SU-DHL-6 (cell line): ENCODE data around the gene TMEM198.

Experiments used
- H2AFZ ChIP-seq: fragments of 200-600 bp; sonication (generic); 2 replicates; pipeline ENCODE4 v1.6.1; 2014; ENCODE audit warnings: low read depth, mild to moderate bottlenecking, moderate library complexity, mixed read lengths, antibody characterized with exemption, low read length; ENCODE audit not compliant: severe bottlenecking
- H3F3A ChIP-seq: fragments of 200-600 bp; shearing (Covaris generic); 2 replicates; pipeline ENCODE4 v1.6.0; 2016; ENCODE audit warnings: antibody characterized with exemption, mild to moderate bottlenecking; ENCODE audit not compliant: insufficient read depth
- H3K27ac ChIP-seq: fragments of 200-600 bp; sonication (generic); 2 replicates; pipeline ENCODE4 v1.5.1; 2016; ENCODE audit warnings: low read depth, mild to moderate bottlenecking, low read length, moderate library complexity, mixed read lengths
- H3K27me3 ChIP-seq: fragments of 200-600 bp; sonication (generic), shearing (Covaris generic); 2 replicates; pipeline ENCODE4 v1.6.0; 2014; ENCODE audit warnings: mild to moderate bottlenecking, low read length
- H3K36me3 ChIP-seq: fragments of 200-600 bp; sonication (generic); 2 replicates; pipeline ENCODE4 v1.6.1; 2014; ENCODE audit warnings: mild to moderate bottlenecking, low read length, mixed read lengths
- H3K4me2 ChIP-seq: fragments of 300-600, 200-600 bp; shearing (Covaris generic), sonication (generic); 2 replicates; pipeline ENCODE4 v1.6.0; 2014; ENCODE audit warnings: low read length, low read depth, mild to moderate bottlenecking; ENCODE audit not compliant: poor library complexity, severe bottlenecking
- H3K4me3 ChIP-seq: fragments of 200-600 bp; sonication (generic); 2 replicates; pipeline ENCODE4 v1.5.1; 2014; ENCODE audit warnings: antibody characterized with exemption, low read length, mild to moderate bottlenecking, mixed read lengths; ENCODE audit not compliant: insufficient read depth, poor library complexity, severe bottlenecking
- H3K79me2 ChIP-seq: fragments of 200-600 bp; sonication (generic); 2 replicates; pipeline ENCODE4 v1.6.1; 2014; ENCODE audit warnings: mild to moderate bottlenecking, low read length, moderate library complexity; ENCODE audit not compliant: insufficient read depth
- H3K9ac ChIP-seq: fragments of 200-600 bp; sonication (generic); 2 replicates; pipeline ENCODE4 v1.7.0; 2014; ENCODE audit warnings: mild to moderate bottlenecking, low read length
- H3K9me2 ChIP-seq: fragments of 200-600 bp; sonication (generic); replicated peaks from 2 replicates; pipeline ENCODE4 v1.6.1; 2014; ENCODE audit warnings: low read length; ENCODE audit not compliant: insufficient read depth
- H3K9me3 ChIP-seq: fragments of 200-600 bp; sonication (generic); 2 replicates; pipeline ENCODE4 v1.6.1; 2014; ENCODE audit warnings: low read length, mixed read lengths; ENCODE audit not compliant: insufficient read depth
- H4K20me1 ChIP-seq: fragments of 200-600 bp; sonication (generic); 2 replicates; pipeline ENCODE4 v1.6.1; 2014; ENCODE audit warnings: low read depth, mild to moderate bottlenecking, antibody characterized with exemption, low read length, moderate library complexity, mixed read lengths
- EZH2phosphoT487 ChIP-seq: fragments of 200-600 bp; sonication (generic), shearing (Covaris generic); conservative IDR thresholded peaks from 2 replicates; pipeline ENCODE4 v1.6.1; 2018; ENCODE audit warnings: mild to moderate bottlenecking, antibody characterized with exemption, low read length, moderate library complexity, mixed read lengths
- TF ChIP-seq, protein P1 (sequence below): fragments of 200-600 bp; sonication (generic); IDR thresholded peaks from one replicate; pipeline ENCODE4 v1.5.1; 2017; ENCODE audit warnings: antibody characterized with exemption, mild to moderate bottlenecking, low read length, moderate library complexity; ENCODE audit not compliant: insufficient read depth, poor library complexity, severe bottlenecking

TMEM198 gene, protein sequence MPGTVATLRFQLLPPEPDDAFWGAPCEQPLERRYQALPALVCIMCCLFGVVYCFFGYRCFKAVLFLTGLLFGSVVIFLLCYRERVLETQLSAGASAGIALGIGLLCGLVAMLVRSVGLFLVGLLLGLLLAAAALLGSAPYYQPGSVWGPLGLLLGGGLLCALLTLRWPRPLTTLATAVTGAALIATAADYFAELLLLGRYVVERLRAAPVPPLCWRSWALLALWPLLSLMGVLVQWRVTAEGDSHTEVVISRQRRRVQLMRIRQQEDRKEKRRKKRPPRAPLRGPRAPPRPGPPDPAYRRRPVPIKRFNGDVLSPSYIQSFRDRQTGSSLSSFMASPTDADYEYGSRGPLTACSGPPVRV

DNA sequence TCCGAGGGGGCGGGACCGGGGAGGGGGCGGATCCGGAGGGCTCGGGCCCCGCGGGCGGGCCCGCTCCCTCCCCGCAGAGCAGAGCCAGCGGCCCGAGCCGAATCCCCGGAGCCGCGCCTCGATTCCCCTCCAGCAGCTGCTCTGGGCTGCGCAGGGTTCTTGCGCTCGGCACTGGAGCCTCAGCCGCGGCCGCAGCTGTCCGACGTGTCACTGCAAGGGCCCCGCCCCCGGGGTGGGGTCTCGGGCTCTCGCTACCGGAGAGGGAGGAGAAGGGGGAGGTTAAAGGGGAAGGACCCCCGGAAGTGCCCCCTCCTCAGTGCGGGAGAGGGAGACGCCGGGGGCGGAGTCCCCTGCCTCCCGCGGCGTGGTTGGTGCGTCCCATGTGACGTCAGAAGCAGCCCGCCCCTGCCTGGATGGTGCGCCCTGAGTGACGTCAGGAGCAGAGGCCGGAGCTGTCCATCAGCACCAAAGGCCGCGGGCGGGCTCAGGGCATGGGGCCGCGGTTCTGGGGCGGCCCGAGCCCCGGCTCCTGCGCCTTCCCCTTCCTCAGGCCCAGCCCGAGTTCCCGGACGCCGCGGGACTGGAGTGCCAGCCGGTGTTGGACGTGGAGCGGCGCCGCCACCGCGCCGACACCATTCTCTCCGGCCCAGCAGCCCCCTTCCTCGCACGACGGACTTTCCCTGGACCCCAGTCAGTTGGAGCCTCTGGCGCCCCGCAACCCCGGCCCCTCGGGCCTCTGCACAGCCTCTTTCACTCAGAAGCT lies at the start of gene TMEM198, which contains the start of gene CHPF:
TSS of gene TMEM198 (plus strand) at position 433 of the 763 bp plus-strand sequence. CDS start 700 bp downstream, outside the sequence.
TSS of gene CHPF (minus strand) at position 214 of the 763 bp plus-strand sequence. CDS start 271 bp downstream, outside the sequence.
- H3K36me3 ChIP-seq, result no peaks in the 10 kb centered on the region
- peaks cover 7% of the 10 kb centered on the region for H3F3A ChIP-seq
- H3K4me2 ChIP-seq, result peak within 1 kb of the TSS; percentile 95
- H3K27ac ChIP-seq, result peak within 1 kb of the TSS; percentile 74
- no peaks in the 10 kb centered on the region for H4K20me1 ChIP-seq
- H3K9me3 ChIP-seq, result no peaks in the 10 kb centered on the region
- no peaks in the 10 kb centered on the region for H3K27me3 ChIP-seq
- peak within 1 kb of the TSS; percentile 75 for H3K9ac ChIP-seq
- H3K79me2 ChIP-seq, result no peaks in the 10 kb centered on the region
- no peaks in the 10 kb centered on the region for H3K9me2 ChIP-seq
- H2AFZ ChIP-seq, result peak within 1 kb of the TSS; percentile 89
- peak within 1 kb of the TSS; percentile 92 for H3K4me3 ChIP-seq
- no peak for TF ChIP-seq EZH2phosphoT487
- TF ChIP-seq, protein P1, sequence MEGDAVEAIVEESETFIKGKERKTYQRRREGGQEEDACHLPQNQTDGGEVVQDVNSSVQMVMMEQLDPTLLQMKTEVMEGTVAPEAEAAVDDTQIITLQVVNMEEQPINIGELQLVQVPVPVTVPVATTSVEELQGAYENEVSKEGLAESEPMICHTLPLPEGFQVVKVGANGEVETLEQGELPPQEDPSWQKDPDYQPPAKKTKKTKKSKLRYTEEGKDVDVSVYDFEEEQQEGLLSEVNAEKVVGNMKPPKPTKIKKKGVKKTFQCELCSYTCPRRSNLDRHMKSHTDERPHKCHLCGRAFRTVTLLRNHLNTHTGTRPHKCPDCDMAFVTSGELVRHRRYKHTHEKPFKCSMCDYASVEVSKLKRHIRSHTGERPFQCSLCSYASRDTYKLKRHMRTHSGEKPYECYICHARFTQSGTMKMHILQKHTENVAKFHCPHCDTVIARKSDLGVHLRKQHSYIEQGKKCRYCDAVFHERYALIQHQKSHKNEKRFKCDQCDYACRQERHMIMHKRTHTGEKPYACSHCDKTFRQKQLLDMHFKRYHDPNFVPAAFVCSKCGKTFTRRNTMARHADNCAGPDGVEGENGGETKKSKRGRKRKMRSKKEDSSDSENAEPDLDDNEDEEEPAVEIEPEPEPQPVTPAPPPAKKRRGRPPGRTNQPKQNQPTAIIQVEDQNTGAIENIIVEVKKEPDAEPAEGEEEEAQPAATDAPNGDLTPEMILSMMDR, result no peak

DNA sequence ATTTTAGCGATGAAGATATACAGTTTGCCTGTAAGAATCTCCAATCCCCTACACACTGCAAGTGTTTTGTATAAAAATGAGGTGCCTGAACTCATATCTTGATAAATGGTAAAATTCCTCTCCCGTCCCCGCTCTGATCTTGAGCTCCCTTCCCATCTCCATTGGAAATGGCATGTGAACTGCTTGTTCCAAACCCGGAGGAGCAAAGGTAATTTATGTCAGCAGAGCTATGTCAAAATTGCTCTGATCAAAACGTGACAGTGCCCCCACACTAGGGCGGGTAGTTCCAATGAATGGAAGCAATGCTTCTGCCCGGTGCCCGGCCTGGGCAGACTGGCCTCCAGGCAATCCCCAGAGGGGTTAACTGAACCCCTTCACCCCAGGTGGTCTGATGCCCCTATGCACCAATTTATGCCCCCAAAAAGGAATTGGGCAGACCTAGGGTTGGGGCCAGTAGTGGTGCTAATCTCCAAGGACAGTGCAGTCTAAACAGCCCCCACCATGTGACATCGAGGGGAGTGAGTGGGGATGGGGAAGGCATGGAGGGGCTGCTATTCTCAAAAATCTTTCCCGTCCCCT lies 48.8 kb upstream of the TMEM198 start:
- Histone ChIP-seq H3K27me3 (no peaks in the 10 kb centered on the region), H3F3A (no peaks in the 10 kb centered on the region), H3K79me2 (peaks cover 11% of the 10 kb centered on the region; the same call in 1 of the 2 replicates), H3K9me2 (no peaks in the 10 kb centered on the region), H3K4me2 (no peak overlapping the region), H2AFZ (no peak overlapping the region), H3K9ac (no peak overlapping the region), H3K36me3 (no peaks in the 10 kb centered on the region), H3K4me3 (no peak overlapping the region), H3K27ac (no peak overlapping the region), H3K9me3 (no peaks in the 10 kb centered on the region), H4K20me1 (no peaks in the 10 kb centered on the region)
- no peak for TF ChIP-seq EZH2phosphoT487
- TF ChIP-seq, protein P1, result peak; percentile 70

GRCh38 chr2:219495531-219496122 lies 48.2 kb upstream of the TMEM198 start:
- Histone ChIP-seq H2AFZ (peak overlapping the region; percentile 83), H3K4me3 (no peak overlapping the region), H3K27me3 (no peaks in the 10 kb centered on the region), H3K9ac (no peak overlapping the region), H3F3A (no peaks in the 10 kb centered on the region), H3K79me2 (peaks cover 11% of the 10 kb centered on the region; the same call in 1 of the 2 replicates), H4K20me1 (no peaks in the 10 kb centered on the region), H3K4me2 (peak overlapping the region; percentile 11), H3K9me2 (no peaks in the 10 kb centered on the region), H3K27ac (no peak overlapping the region), H3K9me3 (no peaks in the 10 kb centered on the region), H3K36me3 (no peaks in the 10 kb centered on the region)
- TF ChIP-seq, protein P1, result no peak
- TF ChIP-seq EZH2phosphoT487, result no peak
